Measurements from ENCODE around the gene LAMP1.

LAMP1 gene

GRCh38 chr13:113360446-113360845, 63.4 kb downstream of the LAMP1 start:
- peaks cover 2% of the 10 kb centered on the region for H3K79me1 ChIP-seq (ENCODE audit: low read length)
- H4K8ac ChIP-seq (ENCODE audit: low read depth, low read length): no peak overlapping the region
- no peaks in the 10 kb centered on the region for H3K27me3 ChIP-seq (ENCODE audit: insufficient read depth, low read length, poor library complexity)
- no peaks in the 10 kb centered on the region for H3K4me1 ChIP-seq (ENCODE audit: control insufficient read depth, low read depth, low read length)
- H3K4me3 ChIP-seq (ENCODE audit: low read length): no peak overlapping the region
- no peak overlapping the region for H4K5ac ChIP-seq (ENCODE audit: low read length)
- no peak overlapping the region for H3K56ac ChIP-seq (ENCODE audit: low read length)
- H3K36me3 ChIP-seq (ENCODE audit: control insufficient read depth, insufficient read depth, low read length): peaks cover 2% of the 10 kb centered on the region
- H2BK5ac ChIP-seq (ENCODE audit: low read length): no peak overlapping the region
- no peak overlapping the region for H2BK120ac ChIP-seq (ENCODE audit: low read depth, low read length)
- no peak overlapping the region for H2AK5ac ChIP-seq (ENCODE audit: low read length)
- no peak overlapping the region for H3K9ac ChIP-seq (ENCODE audit: low read length)
- H3K4me2 ChIP-seq (ENCODE audit: low read length): no peak overlapping the region
- no peak for DNase-seq
- no CpG with 5 or more reads among the region's 6 CpGs for WGBS (ENCODE audit: extremely low coverage, insufficient coverage, low lambda C conversion rate)
- no peak overlapping the region for H3K27ac ChIP-seq (ENCODE audit: low read depth, low read length)
- no peak overlapping the region for H3K23ac ChIP-seq (ENCODE audit: low read length)
- no peak overlapping the region for H3K18ac ChIP-seq (ENCODE audit: low read length)
- no peak overlapping the region for H2BK15ac ChIP-seq (replicated peaks; ENCODE audit: low read depth)
- no peak overlapping the region for H3K4ac ChIP-seq (ENCODE audit: low read depth, low read length)
- peaks cover 4% of the 10 kb centered on the region for H3K79me2 ChIP-seq (ENCODE audit: control insufficient read depth, insufficient read depth, low read length)

- no peak overlapping the region for H3K9ac ChIP-seq (ENCODE audit: low read length)
- no peak overlapping the region for H4K8ac ChIP-seq (ENCODE audit: low read depth, low read length)
- peaks cover 4% of the 10 kb centered on the region for H3K79me2 ChIP-seq (ENCODE audit: control insufficient read depth, insufficient read depth, low read length)
- no peak overlapping the region for H3K4me3 ChIP-seq (ENCODE audit: low read length)
- H3K4me1 ChIP-seq (ENCODE audit: control insufficient read depth, low read depth, low read length): no peaks in the 10 kb centered on the region
- no peak overlapping the region for H3K27ac ChIP-seq (ENCODE audit: low read depth, low read length)
- no peak for DNase-seq
- H3K79me1 ChIP-seq (ENCODE audit: low read length): peaks cover 2% of the 10 kb centered on the region
- no peak overlapping the region for H3K56ac ChIP-seq (ENCODE audit: low read length)
- no peak overlapping the region for H3K4me2 ChIP-seq (ENCODE audit: low read length)
- no peak overlapping the region for H3K23ac ChIP-seq (ENCODE audit: low read length)
- H2AK5ac ChIP-seq (ENCODE audit: low read length): no peak overlapping the region
- no peak overlapping the region for H3K4ac ChIP-seq (ENCODE audit: low read depth, low read length)
- H3K36me3 ChIP-seq (ENCODE audit: control insufficient read depth, insufficient read depth, low read length): peaks cover 2% of the 10 kb centered on the region
- no peak overlapping the region for H2BK5ac ChIP-seq (ENCODE audit: low read length)
- no peak overlapping the region for H3K18ac ChIP-seq (ENCODE audit: low read length)
- H2BK15ac ChIP-seq (replicated peaks; ENCODE audit: low read depth): no peak overlapping the region
- H3K27me3 ChIP-seq (ENCODE audit: insufficient read depth, low read length, poor library complexity): no peaks in the 10 kb centered on the region
- no peak overlapping the region for H2BK120ac ChIP-seq (ENCODE audit: low read depth, low read length)
- no CpG with 5 or more reads among the region's 7 CpGs for WGBS (ENCODE audit: extremely low coverage, insufficient coverage, low lambda C conversion rate)
- H4K5ac ChIP-seq (ENCODE audit: low read length): no peak overlapping the region
Observed at GRCh38 chr13:113361406-113361805, 64.4 kb downstream of the LAMP1 start.

DNA sequence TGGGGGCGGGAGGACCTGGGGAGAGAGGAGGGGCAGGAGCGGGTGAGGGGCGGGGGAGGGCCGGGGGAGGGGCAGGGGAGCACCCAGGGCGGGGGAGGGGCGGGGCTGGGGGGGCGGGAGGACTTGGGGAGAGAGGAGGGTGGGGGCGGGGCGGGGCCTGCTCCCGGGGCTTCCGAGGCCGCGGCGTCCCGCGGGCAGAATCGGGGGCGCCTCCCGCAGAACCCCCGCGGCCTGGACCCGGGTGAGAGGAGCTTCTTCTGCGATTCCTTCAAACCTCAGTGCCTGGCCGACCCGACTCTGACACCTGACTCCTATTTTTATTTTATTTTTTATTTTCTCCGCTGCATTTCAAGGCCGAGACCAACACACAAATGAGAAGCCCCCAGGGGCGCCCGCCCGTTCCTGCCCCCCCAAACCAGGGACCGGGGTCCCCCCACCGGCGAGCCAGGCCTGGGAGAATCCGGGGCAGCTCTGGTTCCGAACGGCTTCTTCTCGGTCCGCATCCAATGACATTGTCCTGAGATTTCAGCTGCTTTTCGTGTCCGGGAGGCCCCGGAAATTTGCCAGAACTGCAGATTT, 67.4 kb downstream of the LAMP1 start:
- H2BK5ac ChIP-seq (ENCODE audit: low read length): no peak overlapping the region
- H3K4me1 ChIP-seq (ENCODE audit: control insufficient read depth, low read depth, low read length): no peaks in the 10 kb centered on the region
- peak overlapping the region; percentile 91 for H4K8ac ChIP-seq (ENCODE audit: low read depth, low read length)
- H3K79me1 ChIP-seq (ENCODE audit: low read length): peaks cover 2% of the 10 kb centered on the region
- H2BK120ac ChIP-seq (ENCODE audit: low read depth, low read length): no peak overlapping the region
- H4K5ac ChIP-seq (ENCODE audit: low read length): no peak overlapping the region
- H3K4ac ChIP-seq (ENCODE audit: low read depth, low read length): peak overlapping the region; percentile 71
- H3K79me2 ChIP-seq (ENCODE audit: control insufficient read depth, insufficient read depth, low read length): peaks cover 4% of the 10 kb centered on the region
- no peak overlapping the region for H3K27ac ChIP-seq (ENCODE audit: low read depth, low read length)
- H3K23ac ChIP-seq (ENCODE audit: low read length): no peak overlapping the region
- no peak overlapping the region for H2AK5ac ChIP-seq (ENCODE audit: low read length)
- H3K4me2 ChIP-seq (ENCODE audit: low read length): no peak overlapping the region
- no peak for DNase-seq
- no peak overlapping the region for H2BK15ac ChIP-seq (replicated peaks; ENCODE audit: low read depth)
- peak overlapping the region; percentile 54 for H3K18ac ChIP-seq (ENCODE audit: low read length)
- H3K36me3 ChIP-seq (ENCODE audit: control insufficient read depth, insufficient read depth, low read length): no peaks in the 10 kb centered on the region
- WGBS (ENCODE audit: extremely low coverage, insufficient coverage, low lambda C conversion rate): no CpG with 5 or more reads among the region's 41 CpGs
- no peaks in the 10 kb centered on the region for H3K27me3 ChIP-seq (ENCODE audit: insufficient read depth, low read length, poor library complexity)
- peak overlapping the region; percentile 56 for H3K56ac ChIP-seq (ENCODE audit: low read length)
- no peak overlapping the region for H3K4me3 ChIP-seq (ENCODE audit: low read length)
- peak overlapping the region; percentile 26 for H3K9ac ChIP-seq (ENCODE audit: low read length)

DNA sequence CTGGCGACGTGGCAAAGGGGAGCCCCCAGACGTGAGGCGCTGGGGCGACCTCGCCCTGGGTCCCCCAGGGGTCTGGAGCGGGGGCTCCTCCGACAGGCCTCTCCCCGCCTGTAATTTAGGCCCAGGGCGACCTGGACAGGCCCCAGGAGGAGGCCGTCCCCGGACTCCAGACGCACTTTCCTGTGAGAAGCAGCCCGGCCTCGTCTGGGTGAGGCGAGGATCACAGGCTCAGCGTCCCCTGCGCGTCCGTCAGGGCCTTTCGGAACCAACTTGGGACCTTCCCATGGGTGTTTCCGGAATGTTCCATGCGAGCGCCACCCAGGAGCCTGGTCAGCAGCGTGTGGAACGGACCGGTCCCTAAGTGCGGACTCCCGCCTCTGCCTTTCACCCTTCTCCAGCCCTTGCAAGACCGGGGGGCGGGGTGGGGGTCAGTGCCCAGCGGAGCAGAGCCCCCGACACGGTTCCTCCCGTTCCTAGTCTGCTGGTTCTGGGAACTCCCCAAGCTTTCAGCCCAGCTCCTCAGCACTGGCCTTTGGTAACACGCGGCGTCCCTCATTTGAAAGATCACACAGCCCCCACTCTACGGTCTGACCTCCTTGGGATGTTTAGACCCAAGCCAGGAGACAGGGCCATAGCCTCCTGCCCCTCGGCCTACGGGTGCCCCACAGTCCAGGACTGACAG, 68.0 kb downstream of the LAMP1 start:
- Histone ChIP-seq H4K8ac (ENCODE audit: low read depth, low read length) (peak overlapping the region; percentile 91), H3K36me3 (ENCODE audit: control insufficient read depth, insufficient read depth, low read length) (no peaks in the 10 kb centered on the region), H3K56ac (ENCODE audit: low read length) (peak overlapping the region; percentile 56), H2BK120ac (ENCODE audit: low read depth, low read length) (no peak overlapping the region), H3K27me3 (ENCODE audit: insufficient read depth, low read length, poor library complexity) (no peaks in the 10 kb centered on the region), H4K5ac (ENCODE audit: low read length) (no peak overlapping the region), H3K4ac (ENCODE audit: low read depth, low read length) (peak overlapping the region; percentile 71), H3K79me1 (ENCODE audit: low read length) (peaks cover 2% of the 10 kb centered on the region), H2AK5ac (ENCODE audit: low read length) (no peak overlapping the region), H2BK5ac (ENCODE audit: low read length) (no peak overlapping the region), H3K4me2 (ENCODE audit: low read length) (no peak overlapping the region), H3K79me2 (ENCODE audit: control insufficient read depth, insufficient read depth, low read length) (peaks cover 4% of the 10 kb centered on the region), H3K23ac (ENCODE audit: low read length) (peak overlapping the region; percentile 24), H3K9ac (ENCODE audit: low read length) (peak overlapping the region; percentile 26), H3K27ac (ENCODE audit: low read depth, low read length) (no peak overlapping the region), H3K4me1 (ENCODE audit: control insufficient read depth, low read depth, low read length) (no peaks in the 10 kb centered on the region), H3K4me3 (ENCODE audit: low read length) (no peak overlapping the region), H3K18ac (ENCODE audit: low read length) (peak overlapping the region; percentile 54), H2BK15ac (replicated peaks; ENCODE audit: low read depth) (no peak overlapping the region)
- no CpG with 5 or more reads among the region's 41 CpGs for WGBS (ENCODE audit: extremely low coverage, insufficient coverage, low lambda C conversion rate)
- DNase-seq: no peak

- H3K27me3 ChIP-seq (ENCODE audit: insufficient read depth, low read length, poor library complexity): no peaks in the 10 kb centered on the region
- H3K9ac ChIP-seq (ENCODE audit: low read length): no peak overlapping the region
- no peak overlapping the region for H3K56ac ChIP-seq (ENCODE audit: low read length)
- H3K27ac ChIP-seq (ENCODE audit: low read depth, low read length): no peak overlapping the region
- no peak overlapping the region for H3K23ac ChIP-seq (ENCODE audit: low read length)
- no peak overlapping the region for H2BK5ac ChIP-seq (ENCODE audit: low read length)
- no peaks in the 10 kb centered on the region for H3K36me3 ChIP-seq (ENCODE audit: control insufficient read depth, insufficient read depth, low read length)
- no peak overlapping the region for H2BK120ac ChIP-seq (ENCODE audit: low read depth, low read length)
- no peak overlapping the region for H2AK5ac ChIP-seq (ENCODE audit: low read length)
- no peak overlapping the region for H4K8ac ChIP-seq (ENCODE audit: low read depth, low read length)
- H3K79me2 ChIP-seq (ENCODE audit: control insufficient read depth, insufficient read depth, low read length): peaks cover 4% of the 10 kb centered on the region
- no peak overlapping the region for H3K4me2 ChIP-seq (ENCODE audit: low read length)
- no peak overlapping the region for H2BK15ac ChIP-seq (replicated peaks; ENCODE audit: low read depth)
- no peak overlapping the region for H4K5ac ChIP-seq (ENCODE audit: low read length)
- H3K4me3 ChIP-seq (ENCODE audit: low read length): no peak overlapping the region
- no CpG with 5 or more reads among the region's 22 CpGs for WGBS (ENCODE audit: extremely low coverage, insufficient coverage, low lambda C conversion rate)
- H3K18ac ChIP-seq (ENCODE audit: low read length): no peak overlapping the region
- H3K4me1 ChIP-seq (ENCODE audit: control insufficient read depth, low read depth, low read length): no peaks in the 10 kb centered on the region
- no peak overlapping the region for H3K4ac ChIP-seq (ENCODE audit: low read depth, low read length)
- DNase-seq: no peak
- peaks cover 2% of the 10 kb centered on the region for H3K79me1 ChIP-seq (ENCODE audit: low read length)
Observed at GRCh38 chr13:113365583-113365970, 68.5 kb downstream of the LAMP1 start.
